Measurements from ENCODE around the gene GTF2I. TPM values are rescaled to one million over a fixed set of nuclear protein-coding genes. Genes with fewer than 3 reads are reported as not detected.
"Not testable (repeated sequence)": the region's sequence is repeated elsewhere in the genome, so short reads cannot be mapped to it uniquely, and the experiment has no call there.

Gene GTF2I
- total RNA-seq, 1 donor from 2014 or later, result 186 TPM

GRCh38 chr7:74743936-74744557, 86.5 kb downstream of the GTF2I start:
- H3K9me3 Mint-ChIP-seq; DNase-seq (ENCODE audit: low spot score); H3K4me1 Mint-ChIP-seq (ENCODE audit: low read depth); H3K27me3 Mint-ChIP-seq (ENCODE audit: low read depth); intact Hi-C loops (cut with micrococcal nuclease); H3K4me3 Mint-ChIP-seq (ENCODE audit: low read depth); H3K36me3 Mint-ChIP-seq (ENCODE audit: low read depth); H3K27ac Mint-ChIP-seq: not testable (repeated sequence)

- H3K27ac Mint-ChIP-seq; intact Hi-C loops (cut with micrococcal nuclease); H3K4me3 Mint-ChIP-seq (ENCODE audit: low read depth); H3K27me3 Mint-ChIP-seq (ENCODE audit: low read depth); H3K36me3 Mint-ChIP-seq (ENCODE audit: low read depth); H3K9me3 Mint-ChIP-seq; H3K4me1 Mint-ChIP-seq (ENCODE audit: low read depth); DNase-seq (ENCODE audit: low spot score): not testable (repeated sequence)
These were observed 96.5 kb downstream of the GTF2I start for GRCh38 chr7:74753921-74754482.

GRCh38 chr7:74756673-74757072, 99.2 kb downstream of the GTF2I start:
- intact Hi-C loops (cut with micrococcal nuclease); H3K4me3 Mint-ChIP-seq (ENCODE audit: low read depth); H3K9me3 Mint-ChIP-seq; H3K27me3 Mint-ChIP-seq (ENCODE audit: low read depth); H3K27ac Mint-ChIP-seq; DNase-seq (ENCODE audit: low spot score); H3K4me1 Mint-ChIP-seq (ENCODE audit: low read depth); H3K36me3 Mint-ChIP-seq (ENCODE audit: low read depth): not testable (repeated sequence)

GRCh38 chr7:74758268-74758667, 100.8 kb downstream of the GTF2I start:
- H3K4me1 Mint-ChIP-seq (ENCODE audit: low read depth); H3K36me3 Mint-ChIP-seq (ENCODE audit: low read depth); H3K4me3 Mint-ChIP-seq (ENCODE audit: low read depth); DNase-seq (ENCODE audit: low spot score); H3K9me3 Mint-ChIP-seq; H3K27ac Mint-ChIP-seq; intact Hi-C loops (cut with micrococcal nuclease); H3K27me3 Mint-ChIP-seq (ENCODE audit: low read depth): not testable (repeated sequence)

- H3K36me3 Mint-ChIP-seq (ENCODE audit: low read depth); DNase-seq (ENCODE audit: low spot score); H3K9me3 Mint-ChIP-seq; intact Hi-C loops (cut with micrococcal nuclease); H3K27ac Mint-ChIP-seq; H3K4me1 Mint-ChIP-seq (ENCODE audit: low read depth); H3K27me3 Mint-ChIP-seq (ENCODE audit: low read depth); H3K4me3 Mint-ChIP-seq (ENCODE audit: low read depth): not testable (repeated sequence)
These were observed 101.5 kb downstream of the GTF2I start for GRCh38 chr7:74758982-74759381.

- H3K4me3 Mint-ChIP-seq (ENCODE audit: low read depth); H3K4me1 Mint-ChIP-seq (ENCODE audit: low read depth); H3K36me3 Mint-ChIP-seq (ENCODE audit: low read depth); intact Hi-C loops (cut with micrococcal nuclease); H3K9me3 Mint-ChIP-seq; DNase-seq (ENCODE audit: low spot score); H3K27ac Mint-ChIP-seq; H3K27me3 Mint-ChIP-seq (ENCODE audit: low read depth): not testable (repeated sequence)
These were observed 107.8 kb downstream of the GTF2I start for GRCh38 chr7:74765205-74765918.

- DNase-seq (ENCODE audit: low spot score); H3K9me3 Mint-ChIP-seq; intact Hi-C loops (cut with micrococcal nuclease); H3K27ac Mint-ChIP-seq; H3K4me3 Mint-ChIP-seq (ENCODE audit: low read depth); H3K4me1 Mint-ChIP-seq (ENCODE audit: low read depth); H3K36me3 Mint-ChIP-seq (ENCODE audit: low read depth); H3K27me3 Mint-ChIP-seq (ENCODE audit: low read depth): not testable (repeated sequence)
These were observed 109.0 kb downstream of the GTF2I start for GRCh38 chr7:74766509-74766908.

GRCh38 chr7:74766991-74767390, 109.5 kb downstream of the GTF2I start:
- H3K27ac Mint-ChIP-seq; intact Hi-C loops (cut with micrococcal nuclease); H3K27me3 Mint-ChIP-seq (ENCODE audit: low read depth); DNase-seq (ENCODE audit: low spot score); H3K36me3 Mint-ChIP-seq (ENCODE audit: low read depth); H3K4me3 Mint-ChIP-seq (ENCODE audit: low read depth); H3K9me3 Mint-ChIP-seq; H3K4me1 Mint-ChIP-seq (ENCODE audit: low read depth): not testable (repeated sequence)

- intact Hi-C loops (cut with micrococcal nuclease); H3K27ac Mint-ChIP-seq; DNase-seq (ENCODE audit: low spot score); H3K9me3 Mint-ChIP-seq; H3K4me1 Mint-ChIP-seq (ENCODE audit: low read depth); H3K27me3 Mint-ChIP-seq (ENCODE audit: low read depth); H3K36me3 Mint-ChIP-seq (ENCODE audit: low read depth); H3K4me3 Mint-ChIP-seq (ENCODE audit: low read depth): not testable (repeated sequence)
These were observed 112.5 kb downstream of the GTF2I start for GRCh38 chr7:74770062-74770461.

- H3K4me1 Mint-ChIP-seq (ENCODE audit: low read depth); H3K27ac Mint-ChIP-seq; H3K27me3 Mint-ChIP-seq (ENCODE audit: low read depth); intact Hi-C loops (cut with micrococcal nuclease); H3K36me3 Mint-ChIP-seq (ENCODE audit: low read depth); H3K9me3 Mint-ChIP-seq; DNase-seq (ENCODE audit: low spot score); H3K4me3 Mint-ChIP-seq (ENCODE audit: low read depth): not testable (repeated sequence)
These were observed 114.6 kb downstream of the GTF2I start for GRCh38 chr7:74772093-74772492.

- H3K36me3 Mint-ChIP-seq (ENCODE audit: low read depth); DNase-seq (ENCODE audit: low spot score); H3K27ac Mint-ChIP-seq; H3K4me1 Mint-ChIP-seq (ENCODE audit: low read depth); H3K27me3 Mint-ChIP-seq (ENCODE audit: low read depth); intact Hi-C loops (cut with micrococcal nuclease); H3K9me3 Mint-ChIP-seq; H3K4me3 Mint-ChIP-seq (ENCODE audit: low read depth): not testable (repeated sequence)
These were observed 116.5 kb downstream of the GTF2I start, which contains the start of gene NCF1 for GRCh38 chr7:74773760-74774750. TSS of gene NCF1 (plus strand) at chr7:74774011. CDS start at chr7:74774032, 21 bp downstream.

- DNase-seq (ENCODE audit: low spot score); H3K27me3 Mint-ChIP-seq (ENCODE audit: low read depth); H3K4me3 Mint-ChIP-seq (ENCODE audit: low read depth); H3K4me1 Mint-ChIP-seq (ENCODE audit: low read depth); H3K36me3 Mint-ChIP-seq (ENCODE audit: low read depth); H3K27ac Mint-ChIP-seq; H3K9me3 Mint-ChIP-seq; intact Hi-C loops (cut with micrococcal nuclease): not testable (repeated sequence)
These were observed 117.6 kb downstream of the GTF2I start for GRCh38 chr7:74775111-74775510.

Data from activated T-helper 2 cell treated with anti-CD3 and anti-CD28 coated beads, Interferon-gamma antibody, Interleukin-2, Interleukin-4, amounts not matched to agents 10 μg/mL and 5 μg/mL and 100 μg/mL, durations not matched to agents 14 hours and 24 hours and 36 hours (primary cell).